ENCODE results near the gene AHRR. TPM values are rescaled to one million over a fixed set of nuclear protein-coding genes. Genes with fewer than 3 reads are reported as not detected.

The AHRR gene
- total and polyA plus RNA-seq, 12 donors = 0.07 to 1.2 (median 0.33) TPM; not detected in 2

DNA sequence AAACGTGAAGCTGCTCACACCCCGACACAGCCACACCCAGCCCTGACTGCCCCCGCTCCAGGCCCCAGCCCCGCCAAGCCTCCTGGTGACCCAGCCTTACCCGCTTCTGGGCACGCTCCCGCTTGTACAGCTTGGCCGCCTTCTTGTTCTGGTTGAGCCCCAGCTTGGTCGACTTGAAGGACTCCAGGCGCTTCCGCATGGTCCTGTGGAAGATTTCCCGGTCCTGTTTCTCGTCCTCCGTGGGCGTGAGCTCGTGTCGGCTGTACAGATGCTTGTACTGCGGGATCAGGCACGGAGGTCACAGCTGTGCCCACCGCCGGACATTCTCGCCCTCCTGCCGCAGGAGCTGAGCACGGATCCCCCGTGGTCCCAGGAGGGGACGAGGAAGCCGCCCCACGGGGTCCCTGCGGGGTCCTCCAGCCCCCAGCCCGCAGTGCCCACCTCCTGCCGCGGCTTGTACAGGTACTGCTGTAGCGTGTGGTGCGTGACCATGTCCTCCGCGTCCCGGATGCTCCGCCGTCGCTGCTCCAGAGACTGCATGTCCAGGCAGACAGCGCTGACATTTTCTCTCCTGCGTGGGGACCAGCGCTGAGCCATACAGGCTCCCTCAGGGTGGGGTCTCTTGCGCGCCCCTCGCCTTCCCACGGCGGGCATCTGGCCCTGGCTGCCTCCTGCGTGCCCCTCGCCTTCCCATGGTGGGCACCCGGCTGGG, 154.7 kb downstream of the AHRR start:
- intact Hi-C loops (cut with DNase I) = no loop called here
- Histone ChIP-seq H3K27ac (no peak overlapping the region), H3K36me3 (no peaks in the 10 kb centered on the region), H3K4me1 (peaks cover 9 to 31% (median 22%) of the 10 kb centered on the region in 9 donors), H3K27me3 (peaks cover 24 to 71% (median 66%) of the 10 kb centered on the region in 7 donors), H3K9me3 (no peaks in the 10 kb centered on the region), H3K4me3 (no peak overlapping the region)
- ATAC-seq = no peak
- peak in 1 of 2 donors; percentile 14 for DNase-seq
- no peak for TF ChIP-seq CTCF (IDR thresholded peaks at IDR 0.05)
- WGBS, 2 donors = 74 to 75% methylated on average over 51 of the region's 51 CpGs

DNA sequence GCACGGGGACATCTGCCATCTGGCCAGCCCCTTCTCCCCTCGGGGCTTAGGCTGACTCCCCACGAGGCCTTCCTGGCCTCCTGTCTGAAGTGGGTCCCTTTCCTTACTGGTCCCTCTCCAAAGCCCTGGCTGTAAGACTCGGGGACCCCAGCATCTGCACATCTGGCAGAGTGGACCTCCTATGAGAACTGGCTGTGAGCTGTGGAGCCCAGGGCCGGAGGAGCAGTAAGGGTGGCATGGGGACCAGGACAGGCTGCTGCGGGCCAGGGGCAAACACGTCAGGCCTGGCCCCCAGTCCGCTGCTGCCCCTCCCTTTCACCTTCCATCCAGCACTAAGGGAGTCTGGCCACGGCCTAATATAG, 155.3 kb downstream of the AHRR start:
- no peak for TF ChIP-seq CTCF (IDR thresholded peaks at IDR 0.05)
- 63 to 66% methylated on average over 9 of the region's 9 CpGs for WGBS, 2 donors
- Histone ChIP-seq H3K27ac (no peak overlapping the region), H3K27me3 (peaks cover 24 to 74% (median 69%) of the 10 kb centered on the region in 7 donors), H3K9me3 (no peaks in the 10 kb centered on the region), H3K4me3 (no peak overlapping the region), H3K36me3 (no peaks in the 10 kb centered on the region), H3K4me1 (peaks cover 8 to 25% (median 18%) of the 10 kb centered on the region in 9 donors)
- ATAC-seq (no peak), DNase-seq (peak in 1 of 2 donors; percentile 7)
- intact Hi-C loops (cut with DNase I) = no loop called here

DNA sequence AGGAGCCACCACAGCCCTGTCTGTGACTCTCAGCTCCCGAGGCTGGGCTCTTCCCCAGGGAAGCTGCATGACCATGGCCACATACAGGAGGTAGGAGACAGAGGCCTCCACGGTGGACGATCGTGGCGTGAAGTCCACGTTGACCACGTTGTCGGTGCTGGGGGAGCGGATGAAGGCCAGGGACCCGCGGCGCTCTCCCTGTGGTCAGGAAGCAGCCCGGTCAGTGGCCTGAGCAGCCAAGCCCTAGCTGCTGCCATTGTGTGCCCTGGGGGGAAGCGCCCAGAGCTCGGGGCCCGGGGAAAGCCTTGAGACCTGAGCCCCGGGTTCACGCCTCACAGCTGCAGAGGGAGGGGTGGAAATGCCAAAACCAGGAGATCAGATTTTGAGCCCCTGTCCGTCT, 155.7 kb downstream of the AHRR start:
- Histone ChIP-seq H3K27me3 (peaks cover 24 to 78% (median 73%) of the 10 kb centered on the region in 7 donors), H3K27ac (no peak overlapping the region), H3K4me3 (no peak overlapping the region), H3K9me3 (no peaks in the 10 kb centered on the region), H3K36me3 (no peaks in the 10 kb centered on the region), H3K4me1 (peaks cover 3 to 21% (median 14%) of the 10 kb centered on the region in 9 donors)
- no peak for TF ChIP-seq CTCF (IDR thresholded peaks at IDR 0.05)
- intact Hi-C loops (cut with DNase I) = no loop called here
- 66 to 69% methylated on average over 19 of the region's 19 CpGs for WGBS, 2 donors
- no peak for ATAC-seq
- DNase-seq = no peak

DNA sequence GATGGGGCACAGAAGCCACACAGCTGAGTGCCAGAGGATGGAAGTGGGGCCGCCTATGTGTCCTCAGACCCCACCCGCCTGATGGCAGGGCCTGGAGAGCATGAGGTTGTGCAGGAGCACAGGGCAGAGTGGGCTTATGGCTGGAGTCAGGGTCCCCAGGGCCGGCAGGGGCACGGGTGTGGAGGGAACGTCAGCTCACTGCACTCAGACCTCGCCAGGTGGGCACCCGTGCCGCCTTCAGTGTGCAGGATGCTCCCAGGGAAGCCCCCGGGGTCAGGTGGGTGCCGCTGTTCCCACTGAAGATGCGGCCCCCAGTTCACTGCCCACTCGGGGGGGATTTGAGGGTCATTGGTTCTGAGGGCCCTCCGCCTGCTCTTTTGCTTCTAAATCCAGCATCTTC, 156.4 kb downstream of the AHRR start:
- ATAC-seq (no peak), DNase-seq (no peak)
- Histone ChIP-seq H3K4me1 (peaks cover 3 to 16% (median 11%) of the 10 kb centered on the region in 9 donors), H3K9me3 (no peaks in the 10 kb centered on the region), H3K36me3 (no peaks in the 10 kb centered on the region), H3K27ac (no peak overlapping the region), H3K27me3 (peaks cover 24 to 84% (median 79%) of the 10 kb centered on the region in 7 donors), H3K4me3 (no peak overlapping the region)
- 78 to 80% methylated on average over 13 of the region's 13 CpGs for WGBS, 2 donors
- intact Hi-C loops (cut with DNase I) = no loop called here
- TF ChIP-seq CTCF (IDR thresholded peaks at IDR 0.05) = no peak

Measured in heart right ventricle (tissue), 16 donors.